Caco-2 (cell line): Measurements from ENCODE around the gene FXN. TPM values are rescaled to one million over a fixed set of nuclear protein-coding genes. Genes with fewer than 3 reads are reported as not detected.

ENCODE experiments used
- BruUV-seq: library from RNA; stranded (reverse); fragments of 400-500 nt; replicated peaks from 2 replicates; lab custom pipeline; 2021; lab: Mats Ljungman, UMichigan
- CTCF ChIA-PET: fragments of 300-600 bp; sonication (Branson Sonifier 250); formaldehyde crosslinking; loops from one replicate; lab custom pipeline; 2022; ENCODE audit warnings: antibody characterized with exemption; lab: Charles Lee
- POLR2A ChIA-PET: fragments of 300-600 bp; sonication (Branson Sonifier 250); formaldehyde crosslinking; loops from one replicate; lab custom pipeline; 2022; ENCODE audit warnings: antibody characterized with exemption; lab: Charles Lee
- DNase-seq, 2 experiments: peaks; one replicate each; pipeline versions ENCODE4 v3.0.0 to v3.0.0-alpha.2; 2020 to 2022
- H3K27me3 ChIP-seq: replicated peaks from 2 replicates; pipeline ENCODE4 v1.6.0; 2011; ENCODE audit warnings: low read length; ENCODE audit not compliant: control insufficient read depth, insufficient read depth
- H3K36me3 ChIP-seq: 2 replicates; pipeline ENCODE4 v1.5.1; 2011; ENCODE audit warnings: low read length; ENCODE audit not compliant: control insufficient read depth, insufficient read depth
- H3K4me1 ChIP-seq: fragments of 250-450 bp; sonication (Bioruptor Pico); 2 replicates; pipeline ENCODE4 v1.5.1; 2020; ENCODE audit warnings: mild to moderate bottlenecking
- H3K4me3 ChIP-seq: 2 replicates; pipeline ENCODE4 v1.5.1; 2011; ENCODE audit warnings: low read depth, mild to moderate bottlenecking, control low read depth, low read length
- H3K9me3 ChIP-seq: fragments of 250-450 bp; sonication (Bioruptor Pico); 2 replicates; pipeline ENCODE4 v1.5.1; 2020; ENCODE audit warnings: mild to moderate bottlenecking, moderate library complexity
- H3K27ac Mint-ChIP-seq: one replicate; pipeline ENCODE4 v1.8.0; 2022; ENCODE audit warnings: mixed read lengths; ENCODE audit not compliant: unreplicated experiment
- H3K27me3 Mint-ChIP-seq: one replicate; pipeline ENCODE4 v1.8.0; 2022; ENCODE audit warnings: mixed read lengths; ENCODE audit not compliant: insufficient read depth, unreplicated experiment
- H3K36me3 Mint-ChIP-seq: one replicate; pipeline ENCODE4 v1.8.0; 2022; ENCODE audit warnings: mild to moderate bottlenecking, mixed read lengths; ENCODE audit not compliant: insufficient read depth, unreplicated experiment
- H3K4me1 Mint-ChIP-seq: one replicate; pipeline ENCODE4 v1.8.0; 2022; ENCODE audit warnings: low read depth, mixed read lengths; ENCODE audit not compliant: unreplicated experiment
- H3K4me3 Mint-ChIP-seq: one replicate; pipeline ENCODE4 v1.8.0; 2022; ENCODE audit warnings: mild to moderate bottlenecking, moderate library complexity, mixed read lengths; ENCODE audit not compliant: unreplicated experiment
- H3K9me3 Mint-ChIP-seq: one replicate; pipeline ENCODE4 v1.8.0; 2022; ENCODE audit warnings: mixed read lengths; ENCODE audit not compliant: unreplicated experiment
- intact Hi-C: fragments of 100-400 bp; cut with micrococcal nuclease; formaldehyde crosslinking; loops from one replicate; pipeline ENCODE4 v1.10.0; 2022; ENCODE audit not compliant: unreplicated experiment
- total RNA-seq: library from RNA; stranded (reverse); gene quantifications from 2 replicates; pipeline ENCODE4 v1.2.3, GENCODE V29; 2022
- TF ChIP-seq, protein P1 (sequence below), 2 experiments: fragments of 200-600 bp in 1 of 2; IDR thresholded peaks; 1 replicate in 1 of 2; 2 replicates in 1 of 2; pipeline versions ENCODE4 v1.5.1 to v1.8.0; 2011 to 2022; ENCODE audit warnings: antibody characterized with exemption in 1 of 2, control low read depth in 1 of 2, inconsistent platforms in 1 of 2, low read depth in 1 of 2, low read length in 1 of 2, mild to moderate bottlenecking in 1 of 2, moderate library complexity in 1 of 2; ENCODE audit not compliant: insufficient read depth in 1 of 2, severe bottlenecking in 1 of 2, unreplicated experiment in 1 of 2

FXN gene
- total RNA-seq, 1 experiment from 2014 or later: 8.6 TPM

DNA sequence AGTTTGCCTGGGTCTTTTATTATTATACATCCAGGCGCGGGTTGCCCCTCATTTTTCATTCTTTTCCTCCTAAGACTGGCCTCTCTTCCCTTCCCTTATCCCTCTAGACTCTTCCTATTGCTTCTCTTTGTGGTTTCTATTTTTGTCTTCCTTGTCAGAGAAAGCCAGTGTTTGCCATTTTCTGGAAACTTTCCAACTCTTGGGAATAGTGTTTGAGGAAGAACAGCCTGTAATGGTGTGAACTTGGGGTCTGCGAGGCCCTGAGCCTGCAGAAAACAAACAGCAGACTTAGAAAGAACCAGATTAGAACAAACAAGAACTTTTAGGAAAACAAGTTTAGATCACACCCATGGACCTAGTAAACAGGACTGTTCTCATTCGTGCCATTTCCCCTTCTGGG lies 37.2 kb upstream of the FXN start:
- H3K9me3 Mint-ChIP-seq: no peaks in the 10 kb centered on the region
- H3K4me3 ChIP-seq: no peak overlapping the region
- no peak overlapping the region for H3K27ac Mint-ChIP-seq
- no peaks in the 10 kb centered on the region for H3K4me1 ChIP-seq
- no TSS peak for BruUV-seq
- no peaks in the 10 kb centered on the region for H3K4me1 Mint-ChIP-seq
- no peaks in the 10 kb centered on the region for H3K27me3 Mint-ChIP-seq
- TF ChIP-seq, protein P1, sequence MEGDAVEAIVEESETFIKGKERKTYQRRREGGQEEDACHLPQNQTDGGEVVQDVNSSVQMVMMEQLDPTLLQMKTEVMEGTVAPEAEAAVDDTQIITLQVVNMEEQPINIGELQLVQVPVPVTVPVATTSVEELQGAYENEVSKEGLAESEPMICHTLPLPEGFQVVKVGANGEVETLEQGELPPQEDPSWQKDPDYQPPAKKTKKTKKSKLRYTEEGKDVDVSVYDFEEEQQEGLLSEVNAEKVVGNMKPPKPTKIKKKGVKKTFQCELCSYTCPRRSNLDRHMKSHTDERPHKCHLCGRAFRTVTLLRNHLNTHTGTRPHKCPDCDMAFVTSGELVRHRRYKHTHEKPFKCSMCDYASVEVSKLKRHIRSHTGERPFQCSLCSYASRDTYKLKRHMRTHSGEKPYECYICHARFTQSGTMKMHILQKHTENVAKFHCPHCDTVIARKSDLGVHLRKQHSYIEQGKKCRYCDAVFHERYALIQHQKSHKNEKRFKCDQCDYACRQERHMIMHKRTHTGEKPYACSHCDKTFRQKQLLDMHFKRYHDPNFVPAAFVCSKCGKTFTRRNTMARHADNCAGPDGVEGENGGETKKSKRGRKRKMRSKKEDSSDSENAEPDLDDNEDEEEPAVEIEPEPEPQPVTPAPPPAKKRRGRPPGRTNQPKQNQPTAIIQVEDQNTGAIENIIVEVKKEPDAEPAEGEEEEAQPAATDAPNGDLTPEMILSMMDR (IDR thresholded peaks at IDR 0.05; ENCODE audit: insufficient read depth in 1 of 2, low read depth in 1 of 2, low read length in 1 of 2, severe bottlenecking in 1 of 2, unreplicated experiment in 1 of 2): no peak
- intact Hi-C loops: loop anchor here (2.0 to 10.0 kb wide), 2 partner anchors 304 to 414 kb away; no protein-coding TSS in a partner anchor
- no peaks in the 10 kb centered on the region for H3K27me3 ChIP-seq
- ChIA-PET POLR2A (no interaction called here), CTCF (no interaction called here)
- DNase-seq: no peak
- no peaks in the 10 kb centered on the region for H3K36me3 Mint-ChIP-seq
- no peaks in the 10 kb centered on the region for H3K9me3 ChIP-seq
- no peak overlapping the region for H3K4me3 Mint-ChIP-seq
- no peaks in the 10 kb centered on the region for H3K36me3 ChIP-seq

DNA sequence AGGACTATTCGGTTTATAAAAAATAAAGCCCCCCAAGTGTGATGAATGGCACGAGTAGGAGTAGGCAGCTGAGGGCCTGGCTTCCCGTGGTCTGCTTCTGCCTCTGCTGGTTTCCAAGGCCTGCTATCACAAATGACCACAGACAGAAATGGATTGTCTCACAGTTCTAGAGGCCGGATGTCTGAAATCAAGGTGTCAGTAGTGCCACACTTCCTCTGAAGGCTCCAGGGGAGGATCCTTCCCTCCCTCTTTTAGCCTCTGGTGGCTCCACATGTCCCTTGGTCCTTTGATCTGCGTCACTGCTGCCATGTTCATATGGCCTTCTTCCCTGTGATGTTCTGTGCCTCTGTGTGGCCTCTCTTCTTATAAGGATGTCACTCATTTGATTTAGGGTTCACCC lies 36.7 kb upstream of the FXN start:
- Histone ChIP-seq H3K36me3 (no peaks in the 10 kb centered on the region), H3K9me3 (no peaks in the 10 kb centered on the region), H3K27me3 (no peaks in the 10 kb centered on the region), H3K4me1 (no peaks in the 10 kb centered on the region), H3K4me3 (no peak overlapping the region)
- CTCF ChIA-PET: no interaction called here
- Mint-ChIP-seq H3K4me1 (no peaks in the 10 kb centered on the region), H3K36me3 (no peaks in the 10 kb centered on the region), H3K27ac (no peak overlapping the region), H3K27me3 (no peaks in the 10 kb centered on the region), H3K9me3 (no peaks in the 10 kb centered on the region), H3K4me3 (no peak overlapping the region)
- POLR2A ChIA-PET: no interaction called here
- intact Hi-C loops: loop anchor here (2.0 to 10.0 kb wide), 2 partner anchors 304 to 414 kb away; no protein-coding TSS in a partner anchor
- no peak for DNase-seq
- TF ChIP-seq, protein P1 (IDR thresholded peaks at IDR 0.05; ENCODE audit: insufficient read depth in 1 of 2, low read depth in 1 of 2, low read length in 1 of 2, severe bottlenecking in 1 of 2, unreplicated experiment in 1 of 2): no peak
- BruUV-seq: no TSS peak

DNA sequence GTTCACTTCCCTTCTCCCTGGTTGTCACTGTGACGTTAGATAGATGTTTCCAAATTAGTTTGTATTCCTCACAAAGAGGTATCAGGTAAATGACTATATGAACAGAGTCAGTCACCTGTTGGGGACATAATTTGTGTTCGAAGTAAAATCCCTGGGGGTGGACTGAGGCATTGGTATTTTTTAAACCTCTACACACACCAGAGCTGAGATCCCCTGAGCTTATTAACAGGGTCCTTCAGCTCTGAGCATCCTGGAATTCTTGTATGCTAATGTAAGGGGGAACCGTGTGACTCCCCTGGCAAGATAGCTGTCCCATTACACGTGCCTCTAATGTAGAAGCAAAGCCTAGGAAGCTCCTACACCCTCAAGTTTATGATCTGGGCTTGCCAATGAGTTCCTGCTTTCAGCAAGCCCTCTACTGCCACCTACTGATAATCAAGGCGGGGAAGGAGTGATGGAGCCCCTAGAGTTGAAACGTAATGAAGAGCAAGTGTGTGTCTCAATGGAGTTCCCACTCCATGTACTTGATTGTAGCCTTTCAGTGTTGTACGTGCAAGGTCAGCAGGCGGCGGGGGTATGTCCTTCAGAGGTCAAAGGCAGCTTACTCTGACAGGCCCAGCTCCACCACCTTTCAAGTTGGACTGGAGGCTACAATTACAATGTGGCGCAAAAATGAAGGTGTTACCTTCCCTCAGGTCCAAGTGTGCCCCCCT lies 36.0 kb upstream of the FXN start:
- Mint-ChIP-seq H3K4me3 (no peak overlapping the region), H3K4me1 (no peaks in the 10 kb centered on the region), H3K27ac (no peak overlapping the region), H3K9me3 (no peaks in the 10 kb centered on the region), H3K27me3 (no peaks in the 10 kb centered on the region), H3K36me3 (no peaks in the 10 kb centered on the region)
- DNase-seq: peak; percentile 23 to 48
- Histone ChIP-seq H3K9me3 (no peaks in the 10 kb centered on the region), H3K36me3 (no peaks in the 10 kb centered on the region), H3K27me3 (no peaks in the 10 kb centered on the region), H3K4me1 (no peaks in the 10 kb centered on the region), H3K4me3 (no peak overlapping the region)
- intact Hi-C loops: loop anchor here (2.0 to 10.0 kb wide), 2 partner anchors 305 to 415 kb away; no protein-coding TSS in a partner anchor
- BruUV-seq: no TSS peak
- ChIA-PET POLR2A (no interaction called here), CTCF (no interaction called here)
- TF ChIP-seq, protein P1 (IDR thresholded peaks at IDR 0.05; ENCODE audit: insufficient read depth in 1 of 2, low read depth in 1 of 2, low read length in 1 of 2, severe bottlenecking in 1 of 2, unreplicated experiment in 1 of 2): peak; percentile 4 to 36
